ENCODE measurements around the gene TSPY10.
"Not testable (repeated sequence)": the region's sequence is repeated elsewhere in the genome, so short reads cannot be mapped to it uniquely, and the experiment has no call there.

Gene TSPY10

GRCh38 chrY:9527580-9527979 is at the start of gene TSPY10:
Gene TSPY10 (plus strand): TSS chrY:9527880. CDS start chrY:9527926, 46 bp downstream.
- not testable (repeated sequence) for DNase-seq (ENCODE audit: low spot score)

GRCh38 chrY:9486967-9487366 is 40.7 kb upstream of the TSPY10 start, which contains the start of gene TSPY9:
Gene TSPY9 (plus strand): TSS chrY:9487267. CDS start chrY:9487313, 46 bp downstream.
- DNase-seq (ENCODE audit: low spot score), result not testable (repeated sequence)

- DNase-seq (ENCODE audit: low spot score), result not testable (repeated sequence)
These were observed 23.3 kb upstream of the TSPY10 start for GRCh38 chrY:9504396-9504795.

GRCh38 chrY:9516287-9516686 is 11.4 kb upstream of the TSPY10 start:
- not testable (repeated sequence) for DNase-seq (ENCODE audit: low spot score)
